ENCODE data around the gene NCS1.
"Not testable (repeated sequence)": the region's sequence is repeated elsewhere in the genome, so short reads cannot be mapped to it uniquely, and the experiment has no call there.

Gene NCS1

GRCh38 chr9:130241198-130241535 lies 69.0 kb downstream of the NCS1 start:
- no peak for DNase-seq

DNA sequence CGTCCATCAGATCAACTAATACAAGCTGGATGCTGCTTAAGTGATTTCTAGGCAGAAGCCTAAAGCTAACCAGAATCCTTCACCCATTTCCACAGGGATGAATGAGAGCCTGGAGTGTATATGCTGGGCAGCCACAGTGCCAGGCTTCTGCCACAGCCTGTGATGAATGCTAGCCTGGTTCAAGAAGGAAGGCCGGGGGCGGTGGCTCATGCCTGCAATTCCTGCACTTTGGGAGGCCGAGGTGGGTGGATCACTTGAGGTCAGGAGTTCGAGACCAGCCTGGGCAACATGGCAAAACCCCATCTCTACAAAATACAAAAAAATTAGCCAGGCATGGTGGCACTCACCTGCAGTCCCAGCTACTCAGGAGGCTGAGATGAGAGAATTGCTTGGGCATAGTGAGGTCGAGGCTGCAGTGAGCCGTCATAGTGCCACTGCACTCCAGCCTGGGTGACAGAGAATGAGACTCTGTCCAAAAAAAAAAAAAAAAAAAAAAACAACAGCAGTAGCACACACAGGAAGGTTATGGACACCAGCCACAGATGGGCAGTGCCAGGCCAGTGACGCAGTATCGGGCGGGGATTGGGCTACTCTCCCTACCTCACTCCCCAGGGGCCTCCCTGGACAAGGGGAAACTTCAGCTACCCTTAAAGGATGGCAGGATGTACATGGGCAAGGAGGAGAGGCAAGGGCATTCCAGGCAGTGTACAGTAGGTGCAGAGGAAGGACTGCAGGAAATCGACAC lies 70.2 kb downstream of the NCS1 start:
- no peak for DNase-seq

DNA sequence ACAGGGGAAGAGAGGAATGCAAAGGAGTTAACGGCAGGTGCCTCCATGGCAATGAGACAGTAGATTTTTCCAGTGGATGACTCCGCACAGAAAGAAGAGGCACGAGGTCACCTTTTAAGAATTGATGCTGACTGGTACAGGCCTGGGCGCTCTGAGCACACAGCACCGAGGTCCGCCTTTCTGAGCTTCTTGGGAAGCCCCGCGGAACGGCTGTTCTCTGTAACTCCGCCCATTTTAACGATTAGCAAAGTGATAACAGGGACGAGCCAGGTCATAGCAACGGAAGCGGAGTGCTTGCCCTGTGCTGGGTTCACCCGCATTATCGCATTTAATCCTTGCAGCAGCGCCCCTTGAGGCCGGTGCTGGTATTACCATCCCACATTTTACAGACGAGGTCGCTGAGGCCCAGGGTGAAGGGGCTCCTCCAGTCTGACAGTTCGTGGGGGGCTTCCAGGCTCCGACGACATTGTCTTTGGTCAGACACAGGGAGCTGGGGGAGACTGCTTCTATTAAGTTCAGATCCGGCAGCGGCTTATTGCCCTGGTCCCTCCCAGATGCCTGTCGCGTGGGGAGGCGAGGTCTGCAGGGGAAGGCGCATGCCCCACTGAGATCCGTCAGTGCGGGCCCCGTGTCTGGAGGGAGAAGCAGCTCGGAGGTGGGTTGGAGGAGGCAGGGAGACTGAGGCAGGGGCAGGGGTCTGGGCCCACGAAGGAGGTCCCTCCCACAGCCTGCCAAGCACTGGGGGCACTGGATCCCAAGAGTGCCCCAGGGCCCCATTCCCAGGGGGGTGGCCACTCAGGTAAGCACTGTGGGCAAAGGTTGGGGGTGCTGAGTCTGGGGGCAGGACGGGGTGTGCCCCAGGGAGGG lies 71.0 kb downstream of the NCS1 start:
- peak; percentile 83 for DNase-seq

DNA sequence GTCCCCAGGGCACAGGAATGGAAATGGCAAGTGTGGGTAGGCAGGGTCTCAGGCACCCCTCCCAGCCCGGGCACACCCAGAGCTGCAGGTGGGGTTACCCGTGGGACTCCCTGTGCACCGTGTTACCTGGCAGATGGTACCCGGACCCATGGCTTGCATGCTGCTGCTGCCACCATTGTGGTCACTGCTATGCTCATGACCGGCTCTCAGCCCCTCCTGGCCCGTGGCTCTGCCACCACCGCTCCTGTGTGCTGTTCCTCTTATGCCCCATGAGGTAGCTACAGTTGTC lies 71.6 kb downstream of the NCS1 start:
- no peak for DNase-seq

GRCh38 chr9:130244548-130245165 lies 72.5 kb downstream of the NCS1 start:
- no peak for DNase-seq

- DNase-seq, result no peak
These were observed 73.3 kb downstream of the NCS1 start for GRCh38 chr9:130245474-130245873.

DNA sequence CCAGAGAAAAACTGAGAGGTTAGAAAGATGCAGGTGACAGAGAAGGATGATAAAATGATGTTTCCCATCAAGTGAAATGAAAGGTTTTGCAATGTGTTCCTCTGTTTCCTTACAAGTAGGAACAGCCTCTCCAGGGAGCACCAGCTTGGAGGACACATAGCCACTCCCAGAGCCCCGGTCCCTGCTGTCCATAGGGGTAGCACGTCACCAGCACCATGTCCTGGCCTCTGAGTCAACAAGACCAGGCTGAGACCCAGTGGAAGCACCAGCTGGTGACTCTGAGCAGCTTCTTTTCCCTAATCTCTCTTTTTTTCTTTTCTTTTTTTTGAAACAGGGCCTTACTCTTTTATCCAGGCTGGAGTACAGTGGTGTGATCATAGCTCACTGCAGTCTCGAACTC lies 73.9 kb downstream of the NCS1 start:
- no peak for DNase-seq

- DNase-seq, result no peak
These were observed 82.8 kb downstream of the NCS1 start for GRCh38 chr9:130254747-130255630.

DNA sequence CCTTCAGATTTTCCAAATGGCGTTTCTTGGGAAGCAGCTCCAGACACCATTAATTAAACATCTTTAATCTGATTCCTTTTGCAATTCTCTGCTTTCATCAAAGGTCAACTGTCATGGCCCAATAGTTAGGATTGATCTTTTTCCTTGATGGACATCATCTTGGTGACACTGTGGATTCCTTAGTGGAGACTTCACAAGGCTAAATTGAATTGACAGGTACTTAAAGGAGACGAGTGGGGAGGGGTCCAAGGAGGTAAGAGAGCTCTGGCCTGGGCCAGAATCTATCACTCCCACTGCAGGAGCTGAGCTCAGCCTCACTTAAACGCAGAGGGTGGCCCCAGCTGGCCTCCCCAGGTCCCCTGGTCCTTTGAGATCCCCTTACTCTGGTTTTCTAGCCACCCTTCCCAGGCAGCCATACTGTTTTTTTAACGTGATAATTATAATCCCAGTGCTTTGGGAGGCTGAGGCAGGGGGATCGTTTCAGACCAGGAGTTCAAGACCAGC lies 83.5 kb downstream of the NCS1 start:
- no peak for DNase-seq

DNA sequence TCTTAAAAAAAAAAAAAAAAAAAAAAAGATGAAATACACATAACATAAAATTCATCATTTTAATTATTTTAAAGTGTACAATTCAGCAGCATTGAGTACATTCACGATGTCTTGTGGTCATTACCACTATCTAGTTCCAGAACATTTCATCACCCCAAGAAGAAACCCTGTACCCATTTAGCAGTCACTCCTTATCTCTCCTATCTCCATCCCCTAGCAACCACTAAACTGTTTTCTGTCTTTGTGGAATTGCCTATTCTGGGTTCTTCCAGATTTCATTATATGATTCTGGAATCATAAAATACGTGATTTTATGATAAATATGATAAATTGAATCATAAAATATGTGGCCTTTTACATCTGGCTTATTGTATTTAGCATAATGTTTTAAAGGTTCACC lies 84.4 kb downstream of the NCS1 start:
- DNase-seq, result no peak

DNA sequence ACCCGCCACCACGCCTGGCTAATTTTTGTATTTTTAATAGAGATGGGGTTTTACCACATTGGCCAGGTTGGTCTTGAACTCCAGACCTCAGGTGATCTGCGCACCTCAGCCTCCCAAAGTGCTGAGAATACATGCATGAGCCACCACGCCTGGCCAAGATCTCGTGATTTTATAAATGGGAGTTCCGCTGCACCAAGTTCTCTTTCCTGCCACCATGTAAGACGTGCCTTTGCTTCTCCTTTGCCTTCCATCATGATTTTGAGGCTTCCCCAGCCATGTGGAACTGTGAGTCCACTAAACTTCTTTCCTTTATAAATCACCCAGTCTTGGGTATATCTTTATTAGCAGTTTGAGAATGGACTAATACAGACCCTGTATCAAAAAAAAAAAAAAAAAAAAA lies 85.9 kb downstream of the NCS1 start:
- DNase-seq, result not testable (repeated sequence)

DNA sequence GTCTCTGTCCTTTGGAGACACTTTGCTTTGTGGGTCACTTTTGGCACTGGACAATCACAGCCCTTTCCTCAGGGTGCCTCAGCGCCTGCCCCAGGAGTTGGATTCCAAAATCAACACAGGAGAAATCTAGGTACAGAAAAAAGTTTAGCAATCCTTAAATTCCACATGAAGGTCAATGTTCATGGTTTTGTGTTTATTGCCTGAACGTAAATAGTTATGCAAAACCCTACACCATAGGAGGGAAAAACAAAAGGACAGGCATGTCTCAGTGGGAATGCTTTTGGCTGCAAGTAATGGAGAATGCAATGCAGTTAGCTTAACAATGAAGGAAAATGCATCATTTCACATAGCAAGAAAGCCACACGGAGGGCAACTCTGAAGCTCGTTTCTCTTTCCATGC lies 86.8 kb downstream of the NCS1 start:
- DNase-seq, result no peak

- DNase-seq, result no peak
These were observed 88.9 kb downstream of the NCS1 start for GRCh38 chr9:130260816-130261765.

DNA sequence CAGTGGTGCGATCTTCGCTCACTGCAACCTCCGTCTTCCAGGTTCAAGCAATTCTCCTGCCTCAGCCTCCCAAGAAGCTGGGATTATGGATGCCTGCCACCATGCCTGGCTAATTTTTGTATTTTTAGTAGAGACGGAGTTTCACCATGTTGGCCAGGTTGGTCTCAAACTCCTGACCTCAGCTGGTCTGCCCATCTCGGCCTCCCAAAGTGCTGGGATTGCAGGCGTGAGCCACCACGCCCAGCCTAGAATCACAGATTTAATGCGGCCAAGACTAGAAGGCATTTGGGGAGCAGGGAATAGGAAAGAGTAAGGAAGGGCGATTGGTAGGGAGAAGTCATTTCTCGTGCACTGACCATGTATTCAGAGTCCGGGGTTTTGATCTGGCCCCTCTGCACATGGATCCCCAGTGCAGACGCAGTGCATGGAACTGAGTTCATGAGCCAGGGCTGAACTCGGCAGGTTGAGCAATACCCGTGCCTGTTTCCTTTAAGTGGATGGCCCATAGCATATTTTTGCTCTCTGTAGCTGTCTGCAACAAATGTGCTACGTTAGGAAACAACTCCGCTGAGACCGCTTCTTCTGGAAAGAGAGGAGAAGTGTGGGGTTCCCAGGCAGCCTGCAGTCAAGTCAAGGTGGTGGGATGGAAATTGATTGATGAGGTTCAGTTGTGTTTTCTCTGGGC lies 90.0 kb downstream of the NCS1 start:
- DNase-seq, result no peak

- DNase-seq, result no peak
These were observed 90.6 kb downstream of the NCS1 start for GRCh38 chr9:130262771-130263170.

GRCh38 chr9:130263601-130264413 lies 91.6 kb downstream of the NCS1 start:
- no peak for DNase-seq

DNA sequence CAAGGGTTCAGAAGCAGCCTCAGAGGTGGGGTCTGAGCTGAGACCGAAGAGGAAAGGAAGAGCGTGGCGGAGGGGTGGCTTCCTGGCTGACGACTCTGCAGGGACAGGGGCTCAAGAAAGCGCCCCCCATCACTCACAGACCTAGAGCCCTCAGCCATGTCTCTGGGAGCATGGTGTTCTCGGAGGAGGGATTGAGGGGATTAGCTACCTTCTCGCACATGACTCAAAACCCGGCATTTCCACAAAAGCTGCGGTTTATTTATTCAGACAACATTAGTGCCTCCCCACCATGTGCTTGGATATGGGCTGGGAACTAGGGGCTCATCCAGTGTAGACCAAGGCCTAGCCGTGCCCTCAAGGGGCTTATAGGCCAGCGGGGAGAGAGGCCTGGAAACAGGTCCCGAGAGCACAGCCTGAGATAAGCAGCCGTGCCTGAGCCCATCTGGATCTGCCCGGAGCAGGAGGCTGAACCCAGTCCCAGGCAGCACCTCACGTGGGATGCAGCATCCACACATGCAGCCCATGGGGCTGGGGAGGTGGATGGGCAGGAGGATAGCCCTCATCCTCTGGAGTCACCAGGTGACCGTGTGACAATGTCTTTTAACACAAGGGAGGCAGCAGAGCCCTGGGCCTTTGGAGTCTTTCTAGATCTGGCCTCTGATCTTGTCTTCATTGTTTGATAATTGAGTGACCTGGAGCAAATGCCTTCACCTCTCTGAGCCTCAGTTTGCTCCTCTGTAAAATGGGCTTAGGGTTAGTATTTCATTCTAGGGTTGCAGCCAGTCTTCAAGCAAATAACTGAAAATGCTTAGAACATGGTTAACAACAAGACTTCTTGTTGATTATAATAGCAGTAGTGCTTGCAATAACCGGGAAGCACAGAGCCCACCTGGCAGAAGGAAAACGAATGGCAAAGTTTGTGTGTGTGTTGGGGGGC lies 92.5 kb downstream of the NCS1 start:
- DNase-seq, result no peak

DNA sequence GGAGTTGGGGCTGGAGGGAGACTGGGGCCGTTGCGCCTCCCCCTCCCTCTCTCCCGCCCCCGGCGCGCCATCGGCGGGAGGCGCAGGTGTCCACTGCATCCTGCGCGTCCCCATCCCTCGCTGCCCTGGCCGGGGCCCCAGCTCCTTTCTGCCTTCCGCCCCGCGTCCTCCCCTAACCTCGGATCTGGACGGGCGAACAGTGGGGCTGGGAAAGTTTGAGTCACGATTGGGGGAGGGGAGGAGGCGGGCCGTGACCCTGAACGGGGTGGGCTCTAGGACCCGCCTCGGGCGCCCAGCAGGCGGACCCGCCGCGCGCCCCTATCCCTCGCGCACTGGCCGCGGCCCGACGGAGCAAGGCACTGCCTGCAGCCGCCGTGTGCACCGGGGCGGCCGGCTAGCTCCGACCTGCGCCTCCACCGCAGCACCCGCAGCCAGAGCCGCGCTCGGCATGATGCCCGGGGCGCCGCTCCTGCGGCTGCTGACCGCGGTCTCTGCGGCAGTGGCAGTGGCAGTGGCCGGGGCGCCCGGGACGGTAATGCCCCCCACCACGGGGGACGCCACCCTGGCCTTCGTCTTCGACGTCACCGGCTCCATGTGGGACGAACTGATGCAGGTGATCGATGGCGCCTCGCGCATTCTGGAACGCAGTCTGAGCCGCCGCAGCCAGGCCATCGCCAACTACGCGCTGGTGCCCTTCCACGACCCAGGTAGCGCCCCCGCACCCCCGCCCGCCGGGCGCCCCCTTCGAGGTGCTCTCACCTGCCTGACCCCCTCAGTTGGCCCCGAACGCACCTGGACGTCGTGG lies 93.4 kb downstream of the NCS1 start, which contains the start of gene HMCN2:
TSS of gene HMCN2 (plus strand) at position 330 of the 805 bp plus-strand sequence. CDS start at position 449, 119 bp downstream.
- DNase-seq, result no peak

All from T-helper 9 cell (primary cell).